ENCODE data around the gene LTBR.

DNA sequence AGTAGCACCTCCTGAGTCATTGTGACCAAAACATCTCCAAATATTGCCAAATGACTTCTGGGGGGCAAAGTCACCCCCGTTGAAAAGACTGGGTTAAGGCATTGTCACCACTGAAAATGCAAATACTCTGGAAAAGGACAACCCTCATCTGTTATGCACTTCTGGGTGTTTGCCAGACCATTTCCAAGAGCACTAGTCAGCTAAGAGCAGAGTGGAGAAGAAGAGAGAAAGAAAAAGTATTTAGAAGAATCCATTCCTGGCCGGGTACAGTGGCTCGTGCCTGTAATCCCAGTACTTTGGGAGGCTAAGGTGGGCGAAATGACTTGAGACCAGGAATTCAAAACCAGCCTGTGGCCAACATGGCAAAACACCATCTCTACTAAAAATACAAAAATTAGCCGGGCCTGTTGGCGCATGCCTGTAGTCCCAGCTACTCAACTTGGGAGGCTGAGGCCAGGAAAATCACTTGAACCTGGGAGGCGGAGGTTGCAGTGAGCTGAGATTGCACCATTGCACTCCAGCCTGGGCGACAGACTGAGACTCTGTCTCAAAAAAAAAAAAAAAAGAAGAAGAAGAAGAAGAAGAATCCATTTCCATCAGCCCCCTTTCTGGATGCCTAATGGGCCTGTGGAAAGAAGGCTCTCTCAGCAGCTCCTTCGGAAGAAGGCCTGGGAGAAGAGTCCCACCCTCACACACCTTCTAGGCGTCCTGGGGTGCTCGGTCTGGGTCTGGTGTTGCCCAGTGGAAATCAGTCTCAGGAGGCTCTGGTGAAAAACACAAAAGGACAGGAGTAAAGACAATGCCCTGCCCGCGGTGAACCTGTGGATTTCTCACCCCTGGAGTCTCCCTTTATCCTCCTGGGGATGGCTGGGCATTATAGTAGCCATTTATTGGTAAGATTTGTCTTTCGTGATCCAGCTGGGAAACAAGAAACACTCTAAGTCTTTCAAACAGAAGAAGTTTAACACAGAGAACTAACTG lies 3.5 kb upstream of the LTBR start:
- TF ChIP-seq, protein P1, sequence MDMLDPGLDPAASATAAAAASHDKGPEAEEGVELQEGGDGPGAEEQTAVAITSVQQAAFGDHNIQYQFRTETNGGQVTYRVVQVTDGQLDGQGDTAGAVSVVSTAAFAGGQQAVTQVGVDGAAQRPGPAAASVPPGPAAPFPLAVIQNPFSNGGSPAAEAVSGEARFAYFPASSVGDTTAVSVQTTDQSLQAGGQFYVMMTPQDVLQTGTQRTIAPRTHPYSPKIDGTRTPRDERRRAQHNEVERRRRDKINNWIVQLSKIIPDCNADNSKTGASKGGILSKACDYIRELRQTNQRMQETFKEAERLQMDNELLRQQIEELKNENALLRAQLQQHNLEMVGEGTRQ (IDR thresholded peaks at IDR 0.05), result no peak
- TF ChIP-seq, protein P2, sequence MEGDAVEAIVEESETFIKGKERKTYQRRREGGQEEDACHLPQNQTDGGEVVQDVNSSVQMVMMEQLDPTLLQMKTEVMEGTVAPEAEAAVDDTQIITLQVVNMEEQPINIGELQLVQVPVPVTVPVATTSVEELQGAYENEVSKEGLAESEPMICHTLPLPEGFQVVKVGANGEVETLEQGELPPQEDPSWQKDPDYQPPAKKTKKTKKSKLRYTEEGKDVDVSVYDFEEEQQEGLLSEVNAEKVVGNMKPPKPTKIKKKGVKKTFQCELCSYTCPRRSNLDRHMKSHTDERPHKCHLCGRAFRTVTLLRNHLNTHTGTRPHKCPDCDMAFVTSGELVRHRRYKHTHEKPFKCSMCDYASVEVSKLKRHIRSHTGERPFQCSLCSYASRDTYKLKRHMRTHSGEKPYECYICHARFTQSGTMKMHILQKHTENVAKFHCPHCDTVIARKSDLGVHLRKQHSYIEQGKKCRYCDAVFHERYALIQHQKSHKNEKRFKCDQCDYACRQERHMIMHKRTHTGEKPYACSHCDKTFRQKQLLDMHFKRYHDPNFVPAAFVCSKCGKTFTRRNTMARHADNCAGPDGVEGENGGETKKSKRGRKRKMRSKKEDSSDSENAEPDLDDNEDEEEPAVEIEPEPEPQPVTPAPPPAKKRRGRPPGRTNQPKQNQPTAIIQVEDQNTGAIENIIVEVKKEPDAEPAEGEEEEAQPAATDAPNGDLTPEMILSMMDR (IDR thresholded peaks at IDR 0.05), result no peak
- TF ChIP-seq RARB (CRISPR knock-in tag; IDR thresholded peaks at IDR 0.05), result no peak
- no peak for TF ChIP-seq SMC3 (IDR thresholded peaks at IDR 0.05)
- TF ChIP-seq, protein P3, sequence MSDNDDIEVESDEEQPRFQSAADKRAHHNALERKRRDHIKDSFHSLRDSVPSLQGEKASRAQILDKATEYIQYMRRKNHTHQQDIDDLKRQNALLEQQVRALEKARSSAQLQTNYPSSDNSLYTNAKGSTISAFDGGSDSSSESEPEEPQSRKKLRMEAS (IDR thresholded peaks at IDR 0.05), result no peak
- TF ChIP-seq KDM1A (IDR thresholded peaks at IDR 0.05; ENCODE audit: low read depth), result no peak
- no peak for TF ChIP-seq POLR2A (IDR thresholded peaks at IDR 0.05; ENCODE audit: low read length)
- TF ChIP-seq RCOR1 (IDR thresholded peaks at IDR 0.05; ENCODE audit: low read depth, low read length), result no peak
- TF ChIP-seq EHF (CRISPR knock-in tag; IDR thresholded peaks at IDR 0.05), result no peak
- TF ChIP-seq MAZ (IDR thresholded peaks at IDR 0.05; ENCODE audit: borderline replicate concordance, low read depth, low read length), result no peak
- TF ChIP-seq ESRRA (IDR thresholded peaks at IDR 0.05; ENCODE audit: borderline replicate concordance, low read length), result no peak
- TF ChIP-seq, protein P4, sequence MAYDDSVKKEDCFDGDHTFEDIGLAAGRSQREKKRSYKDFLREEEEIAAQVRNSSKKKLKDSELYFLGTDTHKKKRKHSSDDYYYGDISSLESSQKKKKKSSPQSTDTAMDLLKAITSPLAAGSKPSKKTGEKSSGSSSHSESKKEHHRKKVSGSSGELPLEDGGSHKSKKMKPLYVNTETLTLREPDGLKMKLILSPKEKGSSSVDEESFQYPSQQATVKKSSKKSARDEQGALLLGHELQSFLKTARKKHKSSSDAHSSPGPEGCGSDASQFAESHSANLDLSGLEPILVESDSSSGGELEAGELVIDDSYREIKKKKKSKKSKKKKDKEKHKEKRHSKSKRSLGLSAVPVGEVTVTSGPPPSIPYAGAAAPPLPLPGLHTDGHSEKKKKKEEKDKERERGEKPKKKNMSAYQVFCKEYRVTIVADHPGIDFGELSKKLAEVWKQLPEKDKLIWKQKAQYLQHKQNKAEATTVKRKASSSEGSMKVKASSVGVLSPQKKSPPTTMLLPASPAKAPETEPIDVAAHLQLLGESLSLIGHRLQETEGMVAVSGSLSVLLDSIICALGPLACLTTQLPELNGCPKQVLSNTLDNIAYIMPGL (CRISPR knock-in tag; IDR thresholded peaks at IDR 0.05; ENCODE audit: borderline replicate concordance), result no peak

Measured in A549 (cell line).